ENCODE measurements around the gene CALB2. TPM values are rescaled to one million over a fixed set of nuclear protein-coding genes. Genes with fewer than 3 reads are reported as not detected.

Gene CALB2, protein sequence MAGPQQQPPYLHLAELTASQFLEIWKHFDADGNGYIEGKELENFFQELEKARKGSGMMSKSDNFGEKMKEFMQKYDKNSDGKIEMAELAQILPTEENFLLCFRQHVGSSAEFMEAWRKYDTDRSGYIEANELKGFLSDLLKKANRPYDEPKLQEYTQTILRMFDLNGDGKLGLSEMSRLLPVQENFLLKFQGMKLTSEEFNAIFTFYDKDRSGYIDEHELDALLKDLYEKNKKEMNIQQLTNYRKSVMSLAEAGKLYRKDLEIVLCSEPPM
- 5.0 to 7.7 TPM (median 5.9 TPM) in 5 replicates for total RNA-seq (2022; extraction: Qiagen RNA extraction)

DNA sequence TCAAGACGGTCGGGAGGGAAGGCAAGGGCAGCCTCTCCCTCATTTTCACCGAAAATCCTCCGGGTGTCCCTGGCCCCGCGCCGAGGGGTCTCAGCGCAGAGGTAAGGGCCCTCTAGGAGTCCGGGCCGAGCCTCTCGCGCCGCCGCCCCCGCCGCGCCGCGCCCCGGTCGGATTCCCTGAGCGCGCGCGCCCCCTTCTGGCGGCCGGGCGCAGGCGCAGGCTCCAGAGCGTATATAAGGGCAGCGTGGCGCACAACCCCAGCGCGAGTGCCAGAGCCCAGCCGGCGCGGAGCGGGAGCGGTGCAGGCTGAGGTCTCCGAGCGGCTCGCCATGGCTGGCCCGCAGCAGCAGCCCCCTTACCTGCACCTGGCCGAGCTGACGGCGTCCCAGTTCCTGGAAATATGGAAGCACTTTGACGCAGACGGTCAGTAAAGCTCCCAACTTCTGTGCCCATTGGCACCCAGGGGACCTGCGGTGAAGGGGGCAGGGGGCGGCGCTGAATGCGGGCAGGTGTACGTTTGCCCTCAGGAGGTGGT lies at the start of gene CALB2:
TSS of gene CALB2 (plus strand) at position 260 of the 535 bp plus-strand sequence. CDS start at position 330, 70 bp downstream.

Other genes with a start within 250 kb of the CALB2 start
- gene HYDIN, start 128.0 kb upstream of the CALB2 start, total RNA-seq (2022; extraction: Qiagen RNA extraction), result 0.18 to 0.47 TPM (median 0.37 TPM) in 5 replicates
- gene CMTR2, start 69.3 kb upstream of the CALB2 start, total RNA-seq (2022; extraction: Qiagen RNA extraction), result 12.3 to 14.3 TPM (median 13.5 TPM) in 5 replicates
- not detected in 5 replicates for gene TLE7, start 83.3 kb downstream of the CALB2 start, total RNA-seq (2022; extraction: Qiagen RNA extraction)
- 5.2 to 7.6 TPM (median 5.8 TPM) in 5 replicates for gene ZNF23, start 103.5 kb downstream of the CALB2 start, total RNA-seq (2022; extraction: Qiagen RNA extraction)
- 1.6 to 2.6 TPM (median 1.7 TPM) in 5 replicates for gene ZNF19, start 130.6 kb downstream of the CALB2 start, total RNA-seq (2022; extraction: Qiagen RNA extraction)
- 0.05 to 0.13 TPM (median 0.08 TPM) in 4 of 5 replicates, not detected in the other for gene CHST4, start 167.7 kb downstream of the CALB2 start, total RNA-seq (2022; extraction: Qiagen RNA extraction)
- gene TAT, start 218.4 kb downstream of the CALB2 start, total RNA-seq (2022; extraction: Qiagen RNA extraction), result 0.02 to 0.05 TPM (median 0.03 TPM) in 3 of 5 replicates, not detected in the others

Data from A549 treated with CORT108297 at 1 μM for 4 hours (cell line).